GM21360 (cell line): ENCODE data around the gene DIDO1.

Experiments
- ATAC-seq: cut with Tn5 transposase; IDR thresholded peaks from one replicate; pipeline ENCODE4 v1.9.1; 2021; ENCODE audit warnings: mild to moderate bottlenecking, moderate library complexity; ENCODE audit not compliant: unreplicated experiment

The DIDO1 gene

DNA sequence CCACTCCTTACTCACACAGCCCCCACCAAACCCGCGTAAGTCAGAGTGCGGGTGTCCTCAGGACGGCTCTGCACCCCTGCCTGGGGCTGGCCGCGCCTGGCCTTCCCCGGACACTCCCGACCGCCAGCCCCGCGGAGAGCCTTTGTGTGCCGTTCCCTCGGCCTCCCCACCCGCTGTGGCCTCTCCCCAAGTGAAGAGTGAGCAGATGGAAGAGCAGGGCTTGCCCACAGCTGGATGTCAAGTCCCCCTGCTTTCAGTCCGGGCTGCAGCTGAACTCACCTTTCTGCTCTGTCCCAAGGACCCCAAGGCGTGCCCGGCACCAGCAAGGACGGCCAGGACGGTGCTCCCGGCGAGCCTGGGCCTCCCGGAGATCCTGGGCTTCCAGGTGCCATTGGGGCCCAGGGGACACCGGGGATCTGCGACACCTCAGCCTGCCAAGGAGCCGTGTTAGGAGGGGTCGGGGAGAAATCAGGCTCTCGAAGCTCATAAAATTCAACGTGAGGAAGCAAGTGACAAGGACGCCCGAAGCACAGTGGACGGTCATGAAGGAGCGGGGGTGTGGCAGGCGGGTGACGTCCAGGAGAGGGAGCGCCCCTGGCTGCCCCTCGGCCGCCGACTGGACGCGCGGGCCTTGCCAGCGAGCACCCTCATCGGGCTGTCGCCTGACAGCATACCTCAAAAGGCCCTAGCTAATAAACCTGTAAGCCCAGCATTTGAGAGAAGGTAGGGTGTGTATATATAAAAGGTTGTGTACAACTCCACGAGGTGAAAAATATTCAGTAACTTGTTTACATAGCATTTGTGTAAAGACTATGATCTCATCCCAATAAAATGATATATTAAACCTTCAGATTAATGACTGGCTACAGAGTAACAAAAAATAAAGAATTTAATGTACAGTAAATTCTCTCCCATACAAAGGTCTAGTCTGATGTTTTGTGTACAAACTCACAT lies 85.8 kb downstream of the DIDO1 start:
- no peak for ATAC-seq

DNA sequence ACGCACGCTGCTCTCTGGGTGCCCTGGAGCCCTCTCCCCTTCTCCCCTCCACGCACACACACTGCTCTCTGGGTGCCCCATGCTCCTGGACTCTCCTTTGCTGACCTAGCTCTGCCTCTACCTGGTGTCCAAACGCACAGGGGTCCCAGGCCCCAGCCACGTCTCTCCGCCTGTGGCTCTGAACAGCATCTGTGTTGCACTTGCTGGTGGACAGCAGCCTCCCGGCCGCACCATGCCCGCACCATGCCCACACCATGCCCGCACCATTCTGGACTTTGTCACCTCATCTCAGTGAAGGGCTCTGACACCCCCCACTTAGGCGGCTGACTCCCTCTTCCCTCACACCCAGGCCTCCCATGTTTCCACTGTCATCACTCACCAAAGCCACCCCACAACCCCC lies 86.5 kb downstream of the DIDO1 start:
- ATAC-seq, result no peak

DNA sequence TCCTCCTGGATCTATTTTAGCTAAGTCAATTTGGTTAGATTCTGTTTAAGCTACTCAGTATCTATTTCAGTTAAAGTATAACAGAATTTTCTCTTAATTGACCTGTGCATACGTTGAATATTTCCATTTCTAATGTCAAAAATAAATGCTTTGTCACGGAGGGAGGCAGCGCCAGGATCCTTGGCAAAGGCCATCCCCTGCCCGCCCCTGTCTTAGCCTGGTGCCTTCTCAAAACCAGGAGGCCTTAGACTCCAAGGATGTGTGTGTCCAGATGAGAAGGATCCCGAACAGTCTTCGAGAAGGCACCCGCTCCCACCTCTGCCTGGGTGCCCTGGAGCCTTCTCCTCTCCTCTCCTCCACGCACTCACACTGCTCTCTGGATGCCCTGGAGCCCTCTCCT lies 87.0 kb downstream of the DIDO1 start:
- no peak for ATAC-seq

DNA sequence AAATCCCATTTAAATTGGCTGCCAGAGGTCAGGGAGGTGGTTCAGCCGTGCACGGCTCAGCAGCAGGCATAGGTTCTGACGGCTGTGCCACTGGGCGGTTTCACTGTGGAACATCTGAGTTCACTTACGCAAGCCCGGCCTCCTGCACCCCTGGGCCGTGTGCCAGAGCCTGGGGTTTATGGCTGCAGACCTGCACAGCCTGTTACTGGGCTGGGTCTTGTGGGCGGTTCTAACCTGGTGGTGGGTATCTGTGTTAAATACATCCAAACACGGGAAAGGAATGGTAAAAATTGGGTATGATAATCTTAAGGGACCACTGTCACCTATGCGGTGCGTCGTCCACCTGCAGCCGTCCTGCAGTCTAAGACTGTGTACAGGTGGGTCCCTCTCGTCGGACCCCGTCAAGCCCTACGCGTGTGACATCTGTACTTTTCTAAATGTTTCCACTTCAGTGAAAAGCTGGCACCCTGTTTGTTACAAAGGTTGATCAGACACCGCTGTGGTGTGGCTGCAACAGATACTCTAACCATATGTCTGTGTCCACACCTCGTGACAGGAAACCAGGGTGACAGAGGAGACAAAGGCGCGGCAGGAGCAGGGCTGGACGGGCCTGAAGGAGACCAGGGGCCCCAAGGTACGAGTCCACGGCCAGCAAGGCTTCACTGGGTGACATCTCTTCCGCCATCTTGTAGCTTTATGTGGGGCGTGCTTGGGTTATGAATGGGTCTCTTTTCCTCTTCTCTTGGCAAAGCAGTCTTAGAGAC lies 88.0 kb downstream of the DIDO1 start:
- ATAC-seq, result peak; percentile 58

DNA sequence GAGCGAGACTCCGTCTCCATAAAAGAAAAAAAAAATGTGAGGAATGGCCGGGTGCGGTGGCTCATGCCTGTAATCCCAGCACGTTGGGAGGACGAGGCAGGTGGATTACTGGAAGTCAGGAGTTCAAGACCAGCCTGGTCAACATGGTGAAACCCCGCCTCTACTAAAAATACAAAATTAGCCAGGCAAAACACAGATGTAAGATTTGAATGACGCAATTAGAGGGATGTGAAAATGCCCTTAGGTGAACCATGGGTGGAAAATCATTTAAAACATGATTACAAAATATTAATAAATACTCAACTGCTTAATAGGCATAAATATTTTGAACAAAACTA lies 88.5 kb downstream of the DIDO1 start:
- peak; percentile 26 for ATAC-seq

DNA sequence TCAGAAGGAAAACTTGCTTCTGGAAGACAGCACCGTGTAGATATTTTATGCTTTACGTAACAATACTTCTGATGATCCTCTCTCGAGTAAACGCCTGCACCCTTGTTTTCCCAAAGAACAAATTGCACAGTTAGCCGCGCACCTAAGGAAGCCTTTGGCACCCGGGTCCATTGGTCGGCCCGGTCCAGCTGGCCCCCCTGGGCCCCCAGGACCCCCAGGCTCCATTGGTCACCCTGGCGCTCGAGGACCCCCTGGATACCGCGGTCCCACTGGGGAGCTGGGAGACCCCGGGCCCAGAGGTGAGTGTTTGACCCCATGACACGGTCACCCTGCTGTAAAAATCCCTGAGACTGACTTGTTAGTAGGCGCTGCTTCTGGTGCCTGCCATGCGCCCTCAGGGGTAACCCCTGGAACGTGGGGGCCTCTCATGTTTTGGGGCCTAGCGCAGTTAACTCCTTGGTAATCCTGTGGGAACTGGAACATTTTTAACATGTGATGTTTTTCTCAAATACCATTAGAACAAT lies 89.3 kb downstream of the DIDO1 start:
- no peak for ATAC-seq

DNA sequence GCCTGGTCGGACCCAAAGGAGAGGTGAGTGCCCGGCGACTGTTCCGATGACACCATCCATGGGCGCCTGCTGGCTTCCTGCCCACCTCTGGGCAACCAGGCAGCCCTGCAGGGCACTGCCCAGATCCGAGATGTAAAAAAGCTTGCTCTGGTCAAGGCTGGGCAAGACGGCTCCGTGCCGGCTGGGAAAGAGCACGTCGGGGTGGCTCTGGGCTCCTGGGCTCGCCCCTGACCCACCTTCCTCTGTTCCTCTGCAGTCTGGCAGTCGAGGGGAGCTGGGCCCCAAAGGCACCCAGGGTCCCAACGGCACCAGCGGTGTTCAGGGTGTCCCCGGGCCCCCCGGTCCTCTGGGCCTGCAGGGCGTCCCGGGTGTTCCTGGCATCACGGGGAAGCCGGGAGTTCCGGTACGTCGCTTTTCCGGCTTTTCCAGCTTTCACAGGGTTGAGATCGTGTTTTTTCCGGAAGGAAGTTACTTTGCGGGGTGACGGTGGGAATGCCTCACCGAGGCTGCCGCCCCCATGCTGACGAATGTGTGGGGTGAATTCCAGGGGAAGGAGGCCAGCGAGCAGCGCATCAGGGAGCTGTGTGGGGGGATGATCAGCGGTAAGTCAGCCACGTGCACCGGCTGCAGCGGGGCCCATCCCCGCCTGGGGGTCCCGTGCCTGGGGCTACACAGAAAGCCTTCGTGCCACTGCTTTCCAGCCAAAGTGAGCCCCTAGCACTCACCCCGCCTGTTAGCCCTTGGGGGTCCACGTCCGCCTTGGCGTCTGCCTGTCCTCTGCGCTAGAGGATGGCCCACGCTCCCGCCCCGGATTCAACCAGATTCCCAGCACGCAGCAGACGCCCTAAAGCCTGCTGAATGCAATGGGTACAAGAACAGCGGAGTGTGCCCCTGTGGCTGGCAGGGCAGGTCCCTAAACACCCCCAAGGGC lies 90.1 kb downstream of the DIDO1 start:
- ATAC-seq, result no peak

DNA sequence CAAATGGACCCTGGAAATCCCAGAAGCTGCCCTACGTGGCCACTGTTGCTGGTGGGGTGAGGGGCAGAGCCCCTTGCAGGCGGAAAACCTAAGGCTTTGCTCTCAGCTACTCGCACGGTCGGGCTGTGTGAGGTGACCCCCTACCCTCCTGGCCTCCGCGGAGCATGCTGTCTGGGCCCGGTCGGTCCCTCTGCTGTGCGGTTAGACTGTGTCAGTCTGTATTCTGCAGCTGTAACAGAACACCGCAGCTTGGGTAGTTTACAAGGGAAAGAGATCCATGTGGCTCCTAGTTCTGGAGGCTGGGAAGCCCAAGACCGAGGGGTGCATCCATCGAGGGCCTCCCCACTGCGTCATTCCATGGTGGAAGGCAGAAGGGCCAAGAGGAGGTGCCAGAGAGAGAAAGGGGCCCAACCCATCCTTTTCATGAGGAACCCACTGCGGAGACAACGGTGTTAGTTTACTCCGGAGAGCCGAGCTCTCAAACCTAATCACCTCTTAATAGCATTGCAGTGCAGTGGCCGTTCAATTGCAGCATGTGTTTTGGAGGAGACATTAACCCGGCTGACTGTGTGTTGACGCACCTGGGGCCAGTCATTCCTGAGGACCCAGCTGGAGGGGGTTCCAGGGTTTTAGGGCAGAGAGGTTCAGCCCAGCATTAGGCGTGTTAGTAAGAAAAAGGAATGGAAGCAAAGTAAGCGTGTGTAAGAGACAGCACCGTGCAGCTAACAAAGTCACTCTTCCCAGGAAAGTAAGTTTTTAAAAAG lies 91.2 kb downstream of the DIDO1 start:
- no peak for ATAC-seq

DNA sequence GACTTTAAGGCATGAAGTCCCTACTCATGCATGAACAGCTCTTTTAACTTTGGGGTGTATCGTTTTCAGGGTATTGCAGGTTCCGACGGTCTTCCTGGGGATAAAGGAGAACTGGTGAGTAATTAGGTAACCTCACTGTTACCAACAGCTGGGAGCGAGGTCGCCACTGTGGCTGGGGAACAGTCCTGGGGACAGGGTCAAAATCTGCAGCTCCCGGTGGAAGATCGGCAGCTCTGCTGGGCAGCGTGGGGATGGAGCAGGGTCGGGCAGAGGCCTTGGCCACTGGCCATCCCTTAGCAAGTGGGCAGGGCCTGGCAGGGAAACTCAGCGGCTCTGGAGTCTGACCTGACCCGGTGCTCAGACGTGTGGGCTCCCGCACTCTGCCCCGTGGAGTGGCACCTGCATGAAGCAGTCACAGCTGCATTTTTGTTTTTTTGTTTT lies 93.3 kb downstream of the DIDO1 start:
- peak; percentile 31 for ATAC-seq

DNA sequence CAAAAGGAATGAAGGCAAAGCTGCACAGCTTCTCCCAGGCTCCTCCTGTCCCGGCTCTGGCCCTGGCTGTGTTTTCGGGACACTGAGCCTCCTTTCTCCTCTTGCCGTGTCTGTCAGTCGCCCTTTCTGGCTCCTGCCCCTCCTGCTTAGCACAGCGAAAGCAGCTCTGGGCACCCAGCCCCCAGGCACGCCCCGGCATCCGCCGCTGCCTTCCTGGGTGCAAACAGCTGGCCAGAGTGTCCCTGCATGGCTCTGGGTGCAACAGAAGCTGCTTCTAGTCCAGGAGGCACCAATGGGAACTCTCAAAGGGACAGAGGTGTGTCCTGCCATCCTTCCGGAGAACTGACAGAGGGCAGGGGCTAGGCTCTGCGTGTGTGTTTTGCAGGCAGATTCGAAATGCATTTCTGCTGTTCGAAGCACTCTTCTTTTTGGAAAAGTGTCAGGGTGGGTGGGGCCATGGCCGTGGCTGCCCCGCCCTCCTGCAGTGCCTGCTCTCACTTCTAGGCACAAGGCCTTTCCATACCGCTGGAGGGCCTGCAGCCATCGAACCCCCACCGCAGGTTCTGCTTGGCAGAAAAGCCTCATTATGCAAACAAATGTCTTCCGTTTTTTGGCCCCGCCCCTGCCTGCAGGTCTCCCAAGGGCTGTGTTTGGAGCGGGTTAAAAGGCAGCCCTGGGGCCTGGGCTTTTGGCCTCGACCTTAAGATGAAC lies 93.9 kb downstream of the DIDO1 start:
- ATAC-seq, result peak; percentile 51

DNA sequence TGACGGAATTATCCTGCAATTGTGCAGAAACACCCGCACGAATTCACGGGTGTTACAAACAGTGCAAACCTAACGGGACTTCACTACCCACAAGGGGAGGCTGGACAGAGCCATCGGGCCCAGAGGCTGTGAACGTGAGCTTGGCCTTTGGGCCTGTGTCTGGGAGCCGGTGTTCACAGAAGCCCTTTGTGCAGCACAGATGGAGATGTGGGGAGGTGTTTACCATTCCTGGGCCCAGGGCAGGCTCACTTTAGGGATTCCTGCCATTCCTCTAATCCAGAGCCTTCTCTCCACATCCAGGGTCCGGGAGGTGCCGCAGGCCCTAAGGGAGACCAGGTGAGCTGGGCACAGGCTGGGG lies 94.5 kb downstream of the DIDO1 start:
- ATAC-seq, result no peak

DNA sequence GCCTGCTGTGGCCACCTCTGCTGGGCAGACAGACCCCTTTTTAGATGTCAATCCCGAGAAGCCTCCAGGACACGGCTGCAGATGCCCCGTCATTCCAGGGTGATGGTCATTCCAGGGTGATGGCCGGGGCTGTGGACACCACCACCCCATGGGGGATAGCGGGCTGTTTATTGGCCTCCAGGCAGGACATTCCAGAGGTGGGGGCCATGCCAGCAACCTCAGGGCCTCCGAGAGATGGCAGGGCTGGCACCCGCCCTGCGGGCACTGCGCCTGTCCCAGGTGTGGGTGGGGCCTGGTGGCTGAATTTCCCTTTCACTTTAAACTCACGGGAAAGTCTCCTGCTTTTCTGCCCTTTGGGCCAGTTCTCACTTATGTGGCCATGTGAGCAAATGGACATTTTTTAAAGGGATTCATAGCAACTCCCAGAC lies 94.9 kb downstream of the DIDO1 start:
- ATAC-seq, result no peak

DNA sequence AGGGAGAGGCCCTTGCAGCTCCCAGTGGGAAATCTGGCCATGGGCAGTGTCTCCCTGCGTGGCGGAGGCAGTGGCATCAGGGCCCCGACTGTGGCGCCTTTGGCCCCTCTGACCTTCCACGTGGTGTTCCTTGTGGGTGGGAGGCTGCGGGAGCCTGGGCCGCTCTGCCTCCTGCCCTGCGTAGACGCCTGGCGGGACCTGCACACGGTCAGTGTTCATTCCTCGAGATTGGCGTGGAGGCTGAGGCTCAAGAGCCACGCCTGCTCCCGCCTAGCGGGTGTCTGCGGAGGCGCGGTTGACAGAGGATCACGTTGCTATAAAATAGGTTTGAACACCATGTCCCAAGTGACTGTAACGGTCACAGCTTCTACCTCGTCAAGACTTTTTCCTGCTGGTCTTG lies 95.5 kb downstream of the DIDO1 start:
- no peak for ATAC-seq

DNA sequence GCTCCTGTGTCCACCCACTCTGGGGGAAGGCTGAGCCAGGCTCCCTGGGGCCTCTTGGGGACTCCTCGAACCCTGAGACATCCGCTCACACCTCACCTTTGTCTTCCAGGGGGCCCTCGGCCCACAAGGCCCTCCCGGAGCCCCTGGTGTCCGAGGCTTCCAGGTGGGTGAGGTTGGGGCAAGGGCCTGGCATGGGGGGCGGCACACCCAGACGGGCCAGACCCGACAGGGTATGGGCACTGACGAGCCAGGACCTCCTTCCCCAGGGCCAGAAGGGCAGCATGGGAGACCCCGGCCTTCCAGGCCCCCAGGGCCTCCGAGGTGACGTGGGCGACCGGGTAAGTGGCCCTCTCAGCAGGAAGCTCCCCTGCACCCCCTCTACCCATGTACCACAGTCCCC lies 96.1 kb downstream of the DIDO1 start:
- ATAC-seq, result no peak

DNA sequence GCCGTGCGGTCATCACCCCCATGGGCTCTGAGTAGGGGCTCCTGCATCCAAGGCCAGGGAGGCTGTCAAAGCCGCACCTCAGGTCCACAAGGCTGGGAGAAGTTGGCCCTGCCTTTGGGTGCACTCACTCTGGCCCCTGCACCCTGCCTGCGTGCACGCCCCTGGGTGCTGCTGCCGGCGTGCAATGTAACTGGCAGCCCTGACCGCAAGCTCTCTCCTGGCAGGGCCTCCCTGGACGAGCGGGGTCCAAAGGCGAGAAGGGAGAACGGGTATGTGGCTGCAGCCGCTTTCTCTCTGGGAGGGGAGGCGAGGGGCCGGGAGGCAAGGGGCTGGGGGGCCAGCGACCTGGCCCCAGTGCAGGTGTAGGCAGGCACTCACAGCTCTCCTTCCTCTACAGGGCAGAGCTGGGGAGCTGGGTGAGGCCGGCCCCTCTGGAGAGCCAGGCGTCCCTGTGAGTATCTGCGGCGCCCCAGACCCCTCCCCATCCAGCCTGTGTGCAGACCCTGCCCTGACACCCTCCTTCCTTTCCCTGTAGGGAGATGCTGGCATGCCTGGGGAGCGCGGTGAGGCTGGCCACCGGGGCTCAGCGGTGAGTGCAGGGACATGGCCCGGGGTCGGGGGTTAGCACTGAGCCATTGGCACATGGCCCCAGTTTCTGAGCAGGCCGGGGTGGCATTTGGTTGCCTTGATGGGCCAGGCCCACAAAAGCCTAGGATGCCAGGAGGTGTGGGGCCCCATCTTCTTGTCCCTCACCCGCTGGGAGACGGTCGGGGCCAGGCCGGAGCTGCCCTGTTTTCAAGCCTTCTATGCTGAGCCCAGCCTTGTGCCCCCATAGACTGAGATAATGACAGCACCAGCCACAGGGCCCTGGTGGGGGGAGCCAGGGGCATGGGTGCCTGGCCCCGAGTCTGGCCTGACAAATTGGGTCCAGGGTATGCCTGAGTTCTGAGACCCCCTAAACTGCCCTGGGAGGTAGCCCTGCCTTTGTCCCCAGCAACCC lies 96.8 kb downstream of the DIDO1 start:
- ATAC-seq, result no peak

DNA sequence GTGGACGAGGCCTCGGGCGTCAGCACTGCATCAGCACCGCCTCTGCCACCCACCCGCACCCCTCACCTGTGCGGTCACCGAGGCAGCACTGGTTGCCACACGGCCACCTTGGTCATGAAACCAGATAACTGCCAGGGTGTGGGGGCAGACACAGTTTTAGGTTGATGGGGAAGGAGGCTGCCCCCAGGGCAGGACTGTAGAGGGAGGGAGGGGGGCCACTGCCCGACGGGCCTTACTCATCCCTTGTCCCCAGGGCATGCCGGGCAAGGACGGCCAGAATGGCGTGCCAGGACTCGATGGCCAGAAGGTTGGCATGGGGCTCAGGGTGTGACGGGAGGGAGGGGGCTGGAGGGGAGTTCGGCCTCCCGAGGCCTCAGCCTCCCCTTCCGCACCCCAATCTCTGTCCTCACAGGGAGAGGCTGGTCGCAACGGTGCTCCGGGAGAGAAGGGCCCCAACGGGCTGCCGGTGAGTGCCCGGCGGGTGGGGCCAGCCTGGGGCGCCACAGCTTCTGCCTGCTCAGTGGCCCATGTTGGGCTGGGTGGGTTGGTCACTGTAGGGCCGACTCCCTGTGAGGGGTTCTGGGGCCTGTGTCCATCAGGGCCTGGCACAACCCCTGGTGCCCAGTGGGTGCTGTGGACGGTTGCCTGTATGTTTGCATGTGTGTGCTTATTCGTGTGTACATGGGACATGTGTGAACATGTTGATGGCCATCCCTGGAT lies 97.6 kb downstream of the DIDO1 start:
- ATAC-seq, result no peak

DNA sequence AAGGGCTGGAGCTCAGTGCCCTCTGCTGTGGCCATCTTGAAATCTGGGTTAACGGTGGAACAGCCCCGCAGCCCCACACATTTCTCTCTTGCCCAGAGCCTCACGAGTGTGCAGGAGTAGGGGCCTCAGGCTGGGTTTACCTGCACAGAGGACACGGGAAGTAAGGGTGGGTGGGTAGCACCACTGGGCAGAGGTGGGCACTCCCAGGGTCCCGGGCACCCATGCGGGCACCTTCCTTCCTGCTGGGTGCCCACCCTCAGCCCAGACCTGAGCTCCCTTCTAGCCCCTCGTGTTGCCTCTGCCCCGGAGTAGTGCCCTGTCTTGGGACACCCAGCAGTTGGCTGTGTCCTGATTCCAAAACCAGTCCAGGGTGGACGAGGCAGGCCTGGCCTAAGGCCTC lies 98.3 kb downstream of the DIDO1 start:
- ATAC-seq, result no peak
